IMR-90 (cell line): ENCODE measurements around the gene IHH. TPM values are rescaled to one million over a fixed set of nuclear protein-coding genes. Genes with fewer than 3 reads are reported as not detected.

ENCODE experiments used
- ATAC-seq: fragments of 200-7000 bp; cut with Tn5 transposase; 2 replicates; pipeline ENCODE4 v1.9.1; 2020; ENCODE audit warnings: low read depth, mild to moderate bottlenecking, moderate library complexity
- BruUV-seq: library from RNA; stranded (reverse); fragments of 400-500 nt; replicated peaks from 2 replicates; lab custom pipeline; 2021; lab: Mats Ljungman, UMichigan
- CTCF ChIA-PET: fragments of 300-600 bp; formaldehyde crosslinking; extraction: SDS; loops from one replicate; lab custom pipeline; 2021; ENCODE audit warnings: antibody characterized with exemption; lab: Yijun Ruan, JAX
- POLR2A ChIA-PET: fragments of 300-600 bp; sonication (Branson Sonifier 250); formaldehyde crosslinking; loops from one replicate; lab custom pipeline; 2022; ENCODE audit warnings: antibody characterized with exemption; ENCODE audit not compliant: unreplicated experiment; lab: Charles Lee
- DNase-seq: peaks from one replicate; pipeline ENCODE4 v3.0.0; 2013
- H2AFZ ChIP-seq: replicated peaks from 2 replicates; pipeline ENCODE3; 2013; ENCODE audit warnings: low read length, mild to moderate bottlenecking; ENCODE audit not compliant: poor library complexity
- H2AK5ac ChIP-seq: 2 replicates; pipeline ENCODE4 v1.6.1; 2013; ENCODE audit warnings: low read depth, low read length, inconsistent platforms
- H2AK9ac ChIP-seq: replicated peaks from 2 replicates; pipeline ENCODE3; 2013; ENCODE audit warnings: mild to moderate bottlenecking, low read depth, low read length, moderate library complexity; ENCODE audit not compliant: poor library complexity
- H2BK120ac ChIP-seq: 2 replicates; pipeline ENCODE4 v1.6.1; 2013; ENCODE audit warnings: low read depth, low read length, inconsistent platforms
- H2BK15ac ChIP-seq: 3 replicates; pipeline ENCODE4 v1.6.1; 2013; ENCODE audit warnings: low read depth, low read length, inconsistent platforms
- H2BK20ac ChIP-seq: 2 replicates; pipeline ENCODE4 v1.6.1; 2013; ENCODE audit warnings: low read depth, mild to moderate bottlenecking, inconsistent platforms, low read length, moderate library complexity
- H2BK5ac ChIP-seq: 2 replicates; pipeline ENCODE4 v1.6.1; 2013; ENCODE audit warnings: mild to moderate bottlenecking, low read depth, low read length, inconsistent platforms; ENCODE audit not compliant: poor library complexity, severe bottlenecking
- H3K14ac ChIP-seq: replicated peaks from 2 replicates; pipeline ENCODE4 v1.6.1; 2013; ENCODE audit warnings: low read depth, low read length, inconsistent platforms
- H3K18ac ChIP-seq: 2 replicates; pipeline ENCODE4 v1.6.1; 2013; ENCODE audit warnings: low read depth, low read length, control low read depth
- H3K23ac ChIP-seq: 2 replicates; pipeline ENCODE4 v1.6.1; 2013; ENCODE audit warnings: low read depth, low read length, inconsistent platforms
- H3K27ac ChIP-seq: 2 replicates; pipeline ENCODE4 v1.5.1; 2013; ENCODE audit warnings: mild to moderate bottlenecking, control low read depth, low read length; ENCODE audit not compliant: insufficient read depth
- H3K27me3 ChIP-seq: 2 replicates; pipeline ENCODE4 v1.6.1; 2013; ENCODE audit warnings: low read length; ENCODE audit not compliant: control insufficient read depth, insufficient read depth
- H3K36me3 ChIP-seq: 2 replicates; pipeline ENCODE4 v1.6.1; 2013; ENCODE audit warnings: low read length, mixed read lengths; ENCODE audit not compliant: control insufficient read depth, insufficient read depth
- H3K4ac ChIP-seq: 2 replicates; pipeline ENCODE4 v1.6.1; 2013; ENCODE audit warnings: low read depth, low read length, inconsistent platforms
- H3K4me1 ChIP-seq: 2 replicates; pipeline ENCODE4 v1.6.1; 2013; ENCODE audit warnings: low read length, mixed read lengths; ENCODE audit not compliant: control insufficient read depth, insufficient read depth
- H3K4me2 ChIP-seq: 2 replicates; pipeline ENCODE4 v1.6.1; 2013; ENCODE audit warnings: low read depth, mild to moderate bottlenecking, control low read depth, low read length, moderate library complexity
- H3K4me3 ChIP-seq: 2 replicates; pipeline ENCODE4 v1.5.1; 2013; ENCODE audit warnings: low read depth, mild to moderate bottlenecking, control low read depth, low read length, moderate library complexity; ENCODE audit not compliant: insufficient read depth
- H3K56ac ChIP-seq: 2 replicates; pipeline ENCODE4 v1.6.1; 2013; ENCODE audit warnings: low read length, inconsistent platforms; ENCODE audit not compliant: insufficient read depth; ENCODE audit errors: extremely low read depth
- H3K79me1 ChIP-seq, 2 experiments: 2 replicates each; pipeline ENCODE4 v1.6.1; 2013; ENCODE audit warnings: low read length in 2 of 2, inconsistent platforms in 1 of 2, low read depth in 1 of 2
- H3K9ac ChIP-seq: 2 replicates; pipeline ENCODE4 v1.6.1; 2013; ENCODE audit warnings: low read depth, low read length, control low read depth
- H3K9me1 ChIP-seq: 2 replicates; pipeline ENCODE4 v1.6.1; 2013; ENCODE audit warnings: low read length, inconsistent platforms; ENCODE audit not compliant: insufficient read depth
- H3K9me3 ChIP-seq: 2 replicates; pipeline ENCODE4 v1.6.1; 2013; ENCODE audit warnings: low read length; ENCODE audit not compliant: control insufficient read depth, insufficient read depth
- H4K20me1 ChIP-seq: 2 replicates; pipeline ENCODE4 v1.6.1; 2013; ENCODE audit warnings: low read length, inconsistent platforms; ENCODE audit not compliant: insufficient read depth
- H4K5ac ChIP-seq: 2 replicates; pipeline ENCODE4 v1.6.1; 2013; ENCODE audit warnings: mild to moderate bottlenecking, low read depth, low read length, control low read depth
- H4K8ac ChIP-seq, 2 experiments: 2 replicates each; pipeline ENCODE4 v1.6.1; 2013; ENCODE audit warnings: low read depth in 2 of 2, low read length in 2 of 2, control low read depth in 1 of 2, inconsistent platforms in 1 of 2
- H4K91ac ChIP-seq: 2 replicates; pipeline ENCODE4 v1.6.1; 2013; ENCODE audit warnings: low read depth, low read length, inconsistent platforms; ENCODE audit not compliant: insufficient read depth
- BHLHE40 ChIP-seq: fragments of 150-350 bp; IDR thresholded peaks from 2 replicates; pipeline ENCODE4 v1.6.1; 2016; ENCODE audit warnings: mild to moderate bottlenecking, low read depth, low read length
- CEBPB ChIP-seq: IDR thresholded peaks from 2 replicates; pipeline ENCODE4 v1.6.1; 2012; ENCODE audit warnings: low read depth, low read length, improper control_type of control experiment
- CHD1 ChIP-seq: IDR thresholded peaks from 2 replicates; pipeline ENCODE4 v1.6.1; 2012; ENCODE audit warnings: low read depth, low read length, improper control_type of control experiment
- FOS ChIP-seq: fragments of 150-350 bp; IDR thresholded peaks from 2 replicates; pipeline ENCODE4 v1.6.1; 2016; ENCODE audit warnings: low read depth, low read length
- MAFK ChIP-seq: IDR thresholded peaks from 2 replicates; pipeline ENCODE4 v1.6.1; 2012; ENCODE audit warnings: low read depth, low read length, improper control_type of control experiment
- MAZ ChIP-seq: IDR thresholded peaks from 2 replicates; pipeline ENCODE4 v1.6.1; 2012; ENCODE audit warnings: low read depth, mild to moderate bottlenecking, low read length, improper control_type of control experiment, moderate library complexity, borderline replicate concordance
- MXI1 ChIP-seq: IDR thresholded peaks from 2 replicates; pipeline ENCODE4 v1.6.1; 2012; ENCODE audit warnings: low read depth, mild to moderate bottlenecking, low read length, moderate library complexity, borderline replicate concordance
- NFE2L2 ChIP-seq: fragments of 150-350 bp; IDR thresholded peaks from 2 replicates; pipeline ENCODE4 v1.6.1; 2016; ENCODE audit warnings: low read depth, mild to moderate bottlenecking, low read length
- POLR2A ChIP-seq: IDR thresholded peaks from 2 replicates; pipeline ENCODE4 v1.6.1; 2012; ENCODE audit warnings: mild to moderate bottlenecking, low read depth, low read length
- RAD21 ChIP-seq: IDR thresholded peaks from 2 replicates; pipeline ENCODE4 v1.6.1; 2012; ENCODE audit warnings: low read length, improper control_type of control experiment
- RCOR1 ChIP-seq: IDR thresholded peaks from 2 replicates; pipeline ENCODE4 v1.6.1; 2012; ENCODE audit warnings: mild to moderate bottlenecking, low read length, improper control_type of control experiment; ENCODE audit not compliant: insufficient replicate concordance
- RFX5 ChIP-seq: IDR thresholded peaks from 2 replicates; pipeline ENCODE4 v1.8.0; 2012; ENCODE audit warnings: low read depth, mild to moderate bottlenecking, low read length, moderate library complexity
- SMC3 ChIP-seq: fragments of 150-350 bp; IDR thresholded peaks from 2 replicates; pipeline ENCODE4 v1.6.1; 2016; ENCODE audit warnings: low read depth, mild to moderate bottlenecking, antibody characterized with exemption, low read length, moderate library complexity
- WGBS, 2 experiments: methylation state at CpG; one replicate each; pipeline versions ENCODE4 v1.1.5 to v1.1.7; 2013; ENCODE audit warnings: missing lambda C conversion rate in 2 of 2; ENCODE audit not compliant: insufficient read length in 1 of 2; ENCODE audit errors: extremely low coverage in 2 of 2; 5-methylcytosine and 5-hydroxymethylcytosine counted together
- dilution Hi-C: fragments of 300-500 bp; cut with HindIII; formaldehyde crosslinking; loops from one replicate; pipeline ENCODE4 v1.14.3; 2018; ENCODE audit warnings: low sequenced_read_pairs; ENCODE audit not compliant: unreplicated experiment
- in situ Hi-C: fragments of 300-500 bp; cut with MboI; formaldehyde crosslinking; loops from 3 replicates; pipeline ENCODE4 v1.14.3; 2019; ENCODE audit warnings: low sequenced_read_pairs, inconsistent platforms, mixed read lengths
- intact Hi-C: fragments of 100-400 bp; cut with micrococcal nuclease; formaldehyde crosslinking; loops from 2 replicates; pipeline ENCODE4 v1.10.0; 2022
- polyA plus RNA-seq, 3 experiments: library from polyadenylated mRNA; depleted of rRNA; stranded (reverse); fragments of >200 nt; gene quantifications; 2 replicates each; pipeline ENCODE4 v1.2.3, GENCODE V29; 2012; ENCODE audit warnings: low replicate concordance in 1 of 3
- total RNA-seq: library from RNA; depleted of rRNA; stranded (reverse); fragments of >200 nt; gene quantifications from 2 replicates; pipeline ENCODE4 v1.2.3, GENCODE V29; 2012
- TF ChIP-seq, protein P1 (sequence below): fragments of 150-350 bp; IDR thresholded peaks from 2 replicates; pipeline ENCODE4 v1.6.1; 2016; ENCODE audit warnings: low read depth, mild to moderate bottlenecking, low read length, moderate library complexity, borderline replicate concordance
- TF ChIP-seq, protein P2 (sequence below): conservative IDR thresholded peaks from 2 replicates; pipeline ENCODE4 v1.5.1; 2012; ENCODE audit warnings: mild to moderate bottlenecking, low read depth, low read length, improper control_type of control experiment
- TF ChIP-seq, protein P3 (sequence below): fragments of 150-350 bp; IDR thresholded peaks from 2 replicates; pipeline ENCODE4 v1.6.1; 2017; ENCODE audit warnings: mild to moderate bottlenecking, antibody characterized with exemption, low read length, low read depth

IHH gene
- total and polyA plus RNA-seq, 2 of the 4 experiments (the other 2 are of a cell fraction), result not detected

DNA sequence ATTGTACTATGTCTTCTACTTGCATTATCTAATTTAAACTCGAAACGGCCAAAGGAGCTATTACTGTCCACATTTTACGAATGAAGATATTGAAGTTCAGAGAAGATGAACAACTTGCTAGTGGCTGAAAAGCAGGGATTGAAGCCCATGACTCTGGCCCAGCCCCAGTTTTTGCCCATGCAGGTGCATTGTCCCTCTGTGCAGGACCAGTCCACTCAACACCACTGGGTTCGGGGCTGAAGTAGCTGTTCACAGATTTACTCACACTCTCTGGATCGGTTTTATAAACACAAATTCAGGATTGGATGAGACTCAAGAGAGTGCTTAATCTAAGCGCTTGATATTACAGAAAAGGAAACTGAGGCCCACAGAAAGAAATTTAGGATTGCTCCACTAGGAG lies 1.4 kb upstream of the IHH start:
- H2BK5ac ChIP-seq, result no peak overlapping the region
- H3K36me3 ChIP-seq, result no peaks in the 10 kb centered on the region
- H3K4me3 ChIP-seq, result no peak overlapping the region
- H2BK15ac ChIP-seq, result no peak overlapping the region
- no peak overlapping the region for H2AFZ ChIP-seq
- H4K5ac ChIP-seq, result no peak overlapping the region
- ChIA-PET POLR2A (no interaction called here), CTCF (interaction anchor here (1.4 kb wide), 1 partner anchor 57 kb away, joined by 3 read pairs; no protein-coding TSS in a partner anchor)
- no peaks in the 10 kb centered on the region for H3K9me1 ChIP-seq
- H4K8ac ChIP-seq, result no peak overlapping the region
- no peaks in the 10 kb centered on the region for H3K9me3 ChIP-seq
- no peak overlapping the region for H2AK5ac ChIP-seq
- in situ Hi-C loops (loop anchor here (5.0 kb wide), 1 partner anchor 90 kb away; no protein-coding TSS in a partner anchor), dilution Hi-C loops (no loop called here), intact Hi-C loops (no loop called here)
- no peak for DNase-seq
- TF ChIP-seq, protein P1, sequence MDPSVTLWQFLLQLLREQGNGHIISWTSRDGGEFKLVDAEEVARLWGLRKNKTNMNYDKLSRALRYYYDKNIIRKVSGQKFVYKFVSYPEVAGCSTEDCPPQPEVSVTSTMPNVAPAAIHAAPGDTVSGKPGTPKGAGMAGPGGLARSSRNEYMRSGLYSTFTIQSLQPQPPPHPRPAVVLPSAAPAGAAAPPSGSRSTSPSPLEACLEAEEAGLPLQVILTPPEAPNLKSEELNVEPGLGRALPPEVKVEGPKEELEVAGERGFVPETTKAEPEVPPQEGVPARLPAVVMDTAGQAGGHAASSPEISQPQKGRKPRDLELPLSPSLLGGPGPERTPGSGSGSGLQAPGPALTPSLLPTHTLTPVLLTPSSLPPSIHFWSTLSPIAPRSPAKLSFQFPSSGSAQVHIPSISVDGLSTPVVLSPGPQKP, result no peak
- TF ChIP-seq RCOR1 (no peak), MAFK (no peak), POLR2A (no peak), FOS (no peak), CHD1 (no peak), MXI1 (no peak), CEBPB (no peak), NFE2L2 (no peak), RAD21 (no peak), SMC3 (no peak), MAZ (no peak), BHLHE40 (no peak), RFX5 (no peak)
- TF ChIP-seq, protein P2, sequence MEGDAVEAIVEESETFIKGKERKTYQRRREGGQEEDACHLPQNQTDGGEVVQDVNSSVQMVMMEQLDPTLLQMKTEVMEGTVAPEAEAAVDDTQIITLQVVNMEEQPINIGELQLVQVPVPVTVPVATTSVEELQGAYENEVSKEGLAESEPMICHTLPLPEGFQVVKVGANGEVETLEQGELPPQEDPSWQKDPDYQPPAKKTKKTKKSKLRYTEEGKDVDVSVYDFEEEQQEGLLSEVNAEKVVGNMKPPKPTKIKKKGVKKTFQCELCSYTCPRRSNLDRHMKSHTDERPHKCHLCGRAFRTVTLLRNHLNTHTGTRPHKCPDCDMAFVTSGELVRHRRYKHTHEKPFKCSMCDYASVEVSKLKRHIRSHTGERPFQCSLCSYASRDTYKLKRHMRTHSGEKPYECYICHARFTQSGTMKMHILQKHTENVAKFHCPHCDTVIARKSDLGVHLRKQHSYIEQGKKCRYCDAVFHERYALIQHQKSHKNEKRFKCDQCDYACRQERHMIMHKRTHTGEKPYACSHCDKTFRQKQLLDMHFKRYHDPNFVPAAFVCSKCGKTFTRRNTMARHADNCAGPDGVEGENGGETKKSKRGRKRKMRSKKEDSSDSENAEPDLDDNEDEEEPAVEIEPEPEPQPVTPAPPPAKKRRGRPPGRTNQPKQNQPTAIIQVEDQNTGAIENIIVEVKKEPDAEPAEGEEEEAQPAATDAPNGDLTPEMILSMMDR, result no peak
- TF ChIP-seq, protein P3, sequence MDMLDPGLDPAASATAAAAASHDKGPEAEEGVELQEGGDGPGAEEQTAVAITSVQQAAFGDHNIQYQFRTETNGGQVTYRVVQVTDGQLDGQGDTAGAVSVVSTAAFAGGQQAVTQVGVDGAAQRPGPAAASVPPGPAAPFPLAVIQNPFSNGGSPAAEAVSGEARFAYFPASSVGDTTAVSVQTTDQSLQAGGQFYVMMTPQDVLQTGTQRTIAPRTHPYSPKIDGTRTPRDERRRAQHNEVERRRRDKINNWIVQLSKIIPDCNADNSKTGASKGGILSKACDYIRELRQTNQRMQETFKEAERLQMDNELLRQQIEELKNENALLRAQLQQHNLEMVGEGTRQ, result no peak
- H4K91ac ChIP-seq, result no peak overlapping the region
- H2BK120ac ChIP-seq, result no peak overlapping the region
- no peak overlapping the region for H3K27ac ChIP-seq
- H3K18ac ChIP-seq, result no peak overlapping the region
- peaks cover 6% of the 10 kb centered on the region; the same call in 1 of the 2 replicates for H3K4me1 ChIP-seq
- no peak overlapping the region for H3K14ac ChIP-seq
- BruUV-seq, result no TSS peak
- ATAC-seq, result no peak
- H3K4ac ChIP-seq, result no peak overlapping the region
- peaks cover 77% of the 10 kb centered on the region for H3K27me3 ChIP-seq
- no peak overlapping the region for H3K56ac ChIP-seq
- H3K79me1 ChIP-seq, result no peaks in the 10 kb centered on the region
- H3K9ac ChIP-seq, result no peak overlapping the region
- no peaks in the 10 kb centered on the region for H4K20me1 ChIP-seq
- no peak overlapping the region for H3K23ac ChIP-seq
- no peak overlapping the region for H2BK20ac ChIP-seq
- WGBS, 2 experiments, result 83% methylated on average over 1 of the region's 6 CpGs; no CpG with 5 or more reads in 1 of the 2 experiments
- H2AK9ac ChIP-seq, result no peak overlapping the region
- no peak overlapping the region for H3K4me2 ChIP-seq
